Right lobe of liver (tissue), 6 donors: ENCODE results near the gene GTF2IRD1. TPM values are rescaled to one million over a fixed set of nuclear protein-coding genes. Genes with fewer than 3 reads are reported as not detected.
A peak's percentile ranks its signal among the peaks of the same experiment; 100 is the strongest.

Experiments
- ATAC-seq, 4 donors: fragments of 200-7000 bp; cut with Tn5 transposase; one replicate each; pipeline ENCODE4 v1.9.1; 2020; ENCODE audit warnings: mild to moderate bottlenecking in 4 of 4, moderate library complexity in 4 of 4
- DNase-seq, 3 donors: peaks; one replicate each; pipeline ENCODE4 v3.0.0-alpha.2; 2020
- H3K27ac ChIP-seq, 3 donors: fragments of 200-600 bp; one replicate each; pipeline ENCODE4 v1.8.0; 2022
- H3K27me3 ChIP-seq, 2 donors: fragments of 200-600 bp; one replicate each; pipeline ENCODE4 v1.8.0; 2022
- H3K36me3 ChIP-seq, 4 donors: fragments of 200-600 bp; sonication (generic) in 1 of 4; one replicate each; pipeline versions ENCODE4 v1.5.1 to v1.8.0; 2017 to 2022; ENCODE audit warnings: control low read depth in 1 of 4
- H3K4me1 ChIP-seq, 4 donors: fragments of 200-600 bp; sonication (generic) in 1 of 4; one replicate each; pipeline versions ENCODE4 v1.5.1 to v1.8.0; 2017 to 2022; ENCODE audit warnings: control low read depth in 1 of 4
- H3K4me3 ChIP-seq, 3 donors: fragments of 200-600 bp; one replicate each; pipeline ENCODE4 v1.8.0; 2022
- H3K9me3 ChIP-seq, 4 donors: fragments of 200-600 bp; sonication (generic) in 1 of 4; one replicate each; pipeline versions ENCODE4 v1.5.1 to v1.8.0; 2017 to 2022; ENCODE audit warnings: control low read depth in 1 of 4
- POLR2A ChIP-seq: fragments of 450-650 bp; IDR thresholded peaks from one replicate; pipeline ENCODE4 v1.6.1; 2017; ENCODE audit warnings: antibody characterized with exemption, mild to moderate bottlenecking
- WGBS: methylation state at CpG from one replicate; pipeline ENCODE4 v1.1.6; 2018; ENCODE audit warnings: low coverage, low lambda C conversion rate; ENCODE audit not compliant: insufficient coverage; ENCODE audit errors: missing lambda C conversion rate; 5-methylcytosine and 5-hydroxymethylcytosine counted together
- intact Hi-C, 2 donors: fragments of 100-400 bp; cut with DNase I; formaldehyde crosslinking; loops; one replicate each; pipeline versions ENCODE4 v1.11.2 to v1.14.1; 2022
- total RNA-seq, 6 experiments: library from RNA; depleted of rRNA in 2 of 6; stranded (reverse); fragments of >200 nt in 2 of 6; fragmentation: NEBNext Ultra II Directional in 3 of 6; extraction: Animal tissue kit (Norgen Biotek cat#: 25700) in 3 of 6; gene quantifications; one replicate each; pipeline versions ENCODE4 v1.1.0 to v1.2.4, GENCODE V29; 2016 to 2023
- TF ChIP-seq, protein P1 (sequence below), 4 donors: fragments of 200-600 bp in 3 of 4; fragments of 450-650 bp in 1 of 4; IDR thresholded peaks; one replicate each; pipeline versions ENCODE4 v1.5.1 to v1.8.0; 2016 to 2022; ENCODE audit warnings: antibody characterized with exemption in 4 of 4, mild to moderate bottlenecking in 2 of 4
- donor health status: DM: no; HTN: yes; CAD: no.
- donor health status: DM: no; HTN: no; CAD: no.
- donor health status: DM: no; HTN: no; CAD: no.
- donor health status: DM: no; HTN: yes; CAD: no.
- donor health status: DM: no; HTN: yes; CAD: no.

Gene GTF2IRD1
- total RNA-seq, 6 experiments from 2014 or later, result 1.9 to 9.8 (median 6.5) TPM

DNA sequence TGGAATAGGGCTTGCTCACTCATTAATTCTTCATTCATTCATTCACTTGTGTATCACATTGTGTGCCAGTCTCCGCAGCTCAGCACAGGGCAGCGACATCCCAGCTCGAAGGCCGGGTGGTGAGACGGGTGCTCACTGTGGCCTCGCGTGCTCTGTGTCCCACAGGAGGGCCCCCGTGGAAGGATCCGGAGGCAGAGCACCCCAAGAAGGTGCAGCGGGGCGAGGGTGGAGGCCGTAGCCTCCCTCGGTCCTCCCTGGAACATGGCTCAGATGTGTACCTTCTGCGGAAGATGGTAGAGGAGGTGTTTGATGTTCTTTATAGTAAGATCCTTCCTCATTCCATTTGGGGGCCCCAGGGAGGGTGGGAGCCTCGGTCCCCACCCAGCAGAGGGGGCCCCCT lies 61.6 kb downstream of the GTF2IRD1 start:
- Histone ChIP-seq H3K4me3 (no peak overlapping the region), H3K27ac (no peak overlapping the region), H3K36me3 (peaks cover 0 to 4% (median 0%) of the 10 kb centered on the region in 4 donors), H3K4me1 (no peaks in the 10 kb centered on the region), H3K27me3 (no peaks in the 10 kb centered on the region), H3K9me3 (no peaks in the 10 kb centered on the region)
- DNase-seq (no peak), ATAC-seq (peak in 1 of 4 donors; percentile 7)
- TF ChIP-seq, protein P1, sequence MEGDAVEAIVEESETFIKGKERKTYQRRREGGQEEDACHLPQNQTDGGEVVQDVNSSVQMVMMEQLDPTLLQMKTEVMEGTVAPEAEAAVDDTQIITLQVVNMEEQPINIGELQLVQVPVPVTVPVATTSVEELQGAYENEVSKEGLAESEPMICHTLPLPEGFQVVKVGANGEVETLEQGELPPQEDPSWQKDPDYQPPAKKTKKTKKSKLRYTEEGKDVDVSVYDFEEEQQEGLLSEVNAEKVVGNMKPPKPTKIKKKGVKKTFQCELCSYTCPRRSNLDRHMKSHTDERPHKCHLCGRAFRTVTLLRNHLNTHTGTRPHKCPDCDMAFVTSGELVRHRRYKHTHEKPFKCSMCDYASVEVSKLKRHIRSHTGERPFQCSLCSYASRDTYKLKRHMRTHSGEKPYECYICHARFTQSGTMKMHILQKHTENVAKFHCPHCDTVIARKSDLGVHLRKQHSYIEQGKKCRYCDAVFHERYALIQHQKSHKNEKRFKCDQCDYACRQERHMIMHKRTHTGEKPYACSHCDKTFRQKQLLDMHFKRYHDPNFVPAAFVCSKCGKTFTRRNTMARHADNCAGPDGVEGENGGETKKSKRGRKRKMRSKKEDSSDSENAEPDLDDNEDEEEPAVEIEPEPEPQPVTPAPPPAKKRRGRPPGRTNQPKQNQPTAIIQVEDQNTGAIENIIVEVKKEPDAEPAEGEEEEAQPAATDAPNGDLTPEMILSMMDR (IDR thresholded peaks at IDR 0.05), result no peak
- no CpG with 5 or more reads among the region's 15 CpGs for WGBS
- intact Hi-C loops, result no loop called here

DNA sequence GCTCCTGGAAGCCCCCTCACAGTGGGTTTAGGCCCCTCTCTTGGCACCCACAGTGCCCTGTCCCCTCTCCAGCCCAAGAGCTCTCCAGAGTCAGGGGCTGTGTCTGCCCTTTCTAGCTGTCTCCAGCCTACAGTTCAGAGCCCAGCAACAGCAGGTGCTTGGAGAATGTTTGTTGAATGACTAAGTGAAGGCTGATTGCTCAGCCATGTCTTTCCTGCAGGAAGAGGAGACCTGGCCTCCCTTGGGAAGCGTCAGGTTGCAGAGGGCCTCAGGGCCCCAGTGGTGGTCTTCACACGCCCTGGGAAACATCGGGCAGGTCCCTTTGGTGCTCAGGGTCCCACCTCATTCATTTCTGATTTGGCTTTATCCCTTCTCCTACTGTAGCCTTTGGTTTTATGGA lies 62.5 kb downstream of the GTF2IRD1 start:
- Histone ChIP-seq H3K4me1 (no peaks in the 10 kb centered on the region), H3K4me3 (no peak overlapping the region), H3K9me3 (no peaks in the 10 kb centered on the region), H3K36me3 (peaks cover 0 to 4% (median 0%) of the 10 kb centered on the region in 4 donors), H3K27me3 (no peaks in the 10 kb centered on the region), H3K27ac (no peak overlapping the region)
- ATAC-seq (no peak), DNase-seq (no peak)
- WGBS, result no CpG with 5 or more reads among the region's 3 CpGs
- intact Hi-C loops, result no loop called here
- TF ChIP-seq, protein P1 (IDR thresholded peaks at IDR 0.05), result no peak
- no peak for TF ChIP-seq POLR2A

DNA sequence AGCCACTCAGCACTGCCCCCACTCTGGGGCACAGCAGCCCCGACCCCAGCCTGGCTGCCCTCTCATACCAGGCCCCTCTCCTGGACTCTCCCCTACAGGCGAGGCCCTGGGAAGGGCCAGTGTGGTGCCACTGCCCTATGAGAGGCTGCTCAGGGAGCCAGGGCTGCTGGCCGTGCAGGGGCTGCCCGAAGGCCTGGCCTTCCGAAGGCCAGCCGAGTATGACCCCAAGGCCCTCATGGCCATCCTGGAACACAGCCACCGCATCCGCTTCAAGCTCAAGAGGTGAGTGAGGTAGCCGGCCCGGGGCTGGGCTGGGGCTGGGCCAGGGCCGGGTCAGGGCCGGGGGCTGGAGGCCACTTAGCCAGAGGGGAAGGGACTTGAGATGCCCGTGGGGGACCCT lies 64.3 kb downstream of the GTF2IRD1 start:
- peaks cover 0 to 6% (median 0%) of the 10 kb centered on the region in 4 donors for H3K9me3 ChIP-seq
- no peak overlapping the region for H3K27ac ChIP-seq
- WGBS, result 84% methylated on average over 6 of the region's 13 CpGs
- ATAC-seq (peak in 1 of 4 donors; percentile 5), DNase-seq (no peak)
- H3K36me3 ChIP-seq, result peaks cover 0 to 4% (median 0%) of the 10 kb centered on the region in 4 donors
- intact Hi-C loops, result no loop called here
- no peak overlapping the region for H3K4me3 ChIP-seq
- TF ChIP-seq, protein P1 (IDR thresholded peaks at IDR 0.05), result no peak
- TF ChIP-seq POLR2A, result no peak
- H3K4me1 ChIP-seq, result no peaks in the 10 kb centered on the region
- no peaks in the 10 kb centered on the region for H3K27me3 ChIP-seq

DNA sequence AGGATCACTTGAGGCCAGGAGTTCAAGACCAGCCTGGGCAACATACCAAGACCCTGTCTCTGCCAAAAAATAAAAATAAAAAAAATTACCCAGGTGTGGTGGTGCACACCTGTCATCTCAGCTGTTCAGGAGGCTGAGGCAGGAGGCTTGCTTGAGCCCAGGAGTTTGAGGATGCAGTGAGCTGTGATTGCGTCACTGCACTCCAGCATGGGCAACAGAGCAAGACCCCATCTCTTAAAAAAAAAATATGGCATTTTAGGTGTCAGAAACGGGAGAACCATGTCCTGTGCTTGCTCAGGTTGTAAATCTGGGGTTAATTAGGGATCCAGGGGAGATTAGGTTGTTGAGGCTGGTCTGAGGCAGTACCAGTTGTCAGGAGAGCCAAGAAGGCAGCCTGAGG lies 64.9 kb downstream of the GTF2IRD1 start:
- Histone ChIP-seq H3K9me3 (peaks cover 0 to 6% (median 0%) of the 10 kb centered on the region in 4 donors), H3K4me3 (no peak overlapping the region), H3K36me3 (peaks cover 0 to 4% (median 0%) of the 10 kb centered on the region in 4 donors), H3K27ac (no peak overlapping the region), H3K27me3 (no peaks in the 10 kb centered on the region), H3K4me1 (no peaks in the 10 kb centered on the region)
- intact Hi-C loops, result no loop called here
- ATAC-seq, result no peak
- TF ChIP-seq POLR2A, result no peak
- TF ChIP-seq, protein P1 (IDR thresholded peaks at IDR 0.05), result no peak
- WGBS, result 75% methylated on average over 1 of the region's 2 CpGs
- no peak for DNase-seq

DNA sequence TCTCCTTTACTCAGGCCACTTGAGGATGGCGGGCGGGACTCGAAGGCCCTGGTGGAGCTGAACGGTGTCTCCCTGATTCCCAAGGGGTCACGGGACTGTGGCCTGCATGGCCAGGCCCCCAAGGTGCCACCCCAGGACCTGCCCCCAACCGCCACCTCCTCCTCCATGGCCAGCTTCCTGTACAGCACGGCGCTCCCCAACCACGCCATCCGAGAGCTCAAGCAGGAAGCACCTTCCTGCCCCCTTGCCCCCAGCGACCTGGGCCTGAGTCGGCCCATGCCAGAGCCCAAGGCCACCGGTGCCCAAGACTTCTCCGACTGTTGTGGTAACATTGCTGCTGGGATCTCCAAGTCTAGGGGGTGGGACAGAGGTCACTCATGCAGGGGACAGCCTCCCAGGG lies 65.7 kb downstream of the GTF2IRD1 start:
- Histone ChIP-seq H3K36me3 (peaks cover 0 to 4% (median 0%) of the 10 kb centered on the region in 4 donors), H3K4me3 (no peak overlapping the region), H3K4me1 (no peaks in the 10 kb centered on the region), H3K9me3 (peaks cover 0 to 6% (median 0%) of the 10 kb centered on the region in 4 donors), H3K27ac (no peak overlapping the region), H3K27me3 (no peaks in the 10 kb centered on the region)
- no peak for DNase-seq
- intact Hi-C loops, result no loop called here
- TF ChIP-seq, protein P1 (IDR thresholded peaks at IDR 0.05), result no peak
- TF ChIP-seq POLR2A, result no peak
- no peak for ATAC-seq
- no CpG with 5 or more reads among the region's 14 CpGs for WGBS
